ENCODE data around the gene WDR89. TPM values are rescaled to one million over a fixed set of nuclear protein-coding genes. Genes with fewer than 3 reads are reported as not detected.
A peak's percentile ranks its signal among the peaks of the same experiment; 100 is the strongest.

Gene WDR89
- total and polyA plus RNA-seq, 9 of the 15 experiments (the other 6 are each of a cell fraction or from before 2014, with no cell fraction given): 9.3 to 25.6 (median 16.2) TPM

DNA sequence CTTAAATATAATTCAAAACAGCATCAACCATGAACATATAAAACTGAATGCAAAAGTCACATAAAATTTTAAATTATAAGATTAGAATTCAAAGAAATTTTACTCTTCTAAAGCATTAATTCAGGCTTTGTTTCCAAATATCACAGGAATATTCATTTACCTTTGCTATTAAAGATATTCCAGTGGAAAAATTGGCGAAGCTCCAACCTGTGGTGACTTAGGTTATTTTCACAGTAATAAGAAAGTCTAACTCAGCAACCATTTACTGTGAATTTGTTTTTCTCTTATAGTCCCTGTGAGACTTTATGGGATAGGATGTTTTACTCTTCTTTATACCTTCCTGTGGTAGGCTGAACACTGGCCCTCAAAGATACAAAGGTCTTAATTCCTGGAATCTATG is 3.2 kb downstream of the WDR89 start:
- no TSS peak for BruUV-seq (replicated peaks)
- H3K27ac ChIP-seq (ENCODE audit: extremely low read depth, low read depth, low read length): peak overlapping the region; percentile 15; the same call in 1 of the 3 replicates
- 85% methylated on average over 1 of the region's 1 CpG for WGBS (ENCODE audit: insufficient coverage, low coverage, missing lambda C conversion rate)
- POLR2A ChIA-PET: no interaction called here
- ATAC-seq (no peak), DNase-seq (ENCODE audit: extremely low read depth in 1 of 4, low spot score in 3 of 4) (peak in 1 of 4 experiments; percentile 12), FAIRE-seq (no peak)
- TF ChIP-seq NFE2 (IDR thresholded peaks at IDR 0.05; ENCODE audit: low read depth): 0 out of 2 replicates have a peak, but pooled peaks have one; percentile 4
- TF ChIP-seq, protein P1, sequence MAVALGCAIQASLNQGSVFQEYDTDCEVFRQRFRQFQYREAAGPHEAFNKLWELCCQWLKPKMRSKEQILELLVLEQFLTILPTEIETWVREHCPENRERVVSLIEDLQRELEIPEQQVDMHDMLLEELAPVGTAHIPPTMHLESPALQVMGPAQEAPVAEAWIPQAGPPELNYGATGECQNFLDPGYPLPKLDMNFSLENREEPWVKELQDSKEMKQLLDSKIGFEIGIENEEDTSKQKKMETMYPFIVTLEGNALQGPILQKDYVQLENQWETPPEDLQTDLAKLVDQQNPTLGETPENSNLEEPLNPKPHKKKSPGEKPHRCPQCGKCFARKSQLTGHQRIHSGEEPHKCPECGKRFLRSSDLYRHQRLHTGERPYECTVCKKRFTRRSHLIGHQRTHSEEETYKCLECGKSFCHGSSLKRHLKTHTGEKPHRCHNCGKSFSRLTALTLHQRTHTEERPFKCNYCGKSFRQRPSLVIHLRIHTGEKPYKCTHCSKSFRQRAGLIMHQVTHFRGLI (CRISPR knock-in tag; IDR thresholded peaks at IDR 0.05): no peak
- TF ChIP-seq C11orf30 (IDR thresholded peaks at IDR 0.05; ENCODE audit: low read depth): peak; percentile 40; the same call in 1 of the 2 replicates
- peak; percentile 60 for TF ChIP-seq NFIC (IDR thresholded peaks at IDR 0.05)
- TF ChIP-seq, protein P2, sequence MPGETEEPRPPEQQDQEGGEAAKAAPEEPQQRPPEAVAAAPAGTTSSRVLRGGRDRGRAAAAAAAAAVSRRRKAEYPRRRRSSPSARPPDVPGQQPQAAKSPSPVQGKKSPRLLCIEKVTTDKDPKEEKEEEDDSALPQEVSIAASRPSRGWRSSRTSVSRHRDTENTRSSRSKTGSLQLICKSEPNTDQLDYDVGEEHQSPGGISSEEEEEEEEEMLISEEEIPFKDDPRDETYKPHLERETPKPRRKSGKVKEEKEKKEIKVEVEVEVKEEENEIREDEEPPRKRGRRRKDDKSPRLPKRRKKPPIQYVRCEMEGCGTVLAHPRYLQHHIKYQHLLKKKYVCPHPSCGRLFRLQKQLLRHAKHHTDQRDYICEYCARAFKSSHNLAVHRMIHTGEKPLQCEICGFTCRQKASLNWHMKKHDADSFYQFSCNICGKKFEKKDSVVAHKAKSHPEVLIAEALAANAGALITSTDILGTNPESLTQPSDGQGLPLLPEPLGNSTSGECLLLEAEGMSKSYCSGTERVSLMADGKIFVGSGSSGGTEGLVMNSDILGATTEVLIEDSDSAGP (CRISPR knock-in tag; IDR thresholded peaks at IDR 0.05): no peak
- H3K4me2 ChIP-seq (ENCODE audit: insufficient read depth, low read length): peak overlapping the region; percentile 75
- no peaks in the 10 kb centered on the region for H3K27me3 ChIP-seq (ENCODE audit: control insufficient read depth in 2 of 2, insufficient read depth in 2 of 2, low read length in 2 of 2)
- peaks cover 0 to 7% of the 10 kb centered on the region in 2 experiments; a peak in 4 of 5 replicates for H3K4me1 ChIP-seq (replicated peaks in 1 of 2; ENCODE audit: control insufficient read depth in 2 of 2, insufficient read depth in 2 of 2, low read length in 2 of 2)
- H3K9ac ChIP-seq (ENCODE audit: insufficient read depth in 1 of 2, low read depth in 2 of 2, low read length in 2 of 2): no peak overlapping the region
- H3K4me3 ChIP-seq: no peak overlapping the region
- peaks cover 9% of the 10 kb centered on the region for H3K36me3 ChIP-seq (ENCODE audit: control insufficient read depth, insufficient read depth, low read length)
- CTCF ChIA-PET (ENCODE audit: low intra/inter-chr PET ratio): no interaction called here
- in situ Hi-C loops (cut with MboI): no loop called here
- H3K79me2 ChIP-seq (ENCODE audit: control insufficient read depth, insufficient read depth, low read length): peaks cover 84% of the 10 kb centered on the region
- H2AFZ ChIP-seq (ENCODE audit: low read depth, low read length): no peak overlapping the region
- H3K9me1 ChIP-seq (ENCODE audit: control insufficient read depth, insufficient read depth, low read length): no peaks in the 10 kb centered on the region
- H4K20me1 ChIP-seq (replicated peaks; ENCODE audit: control insufficient read depth, insufficient read depth, low read length): no peaks in the 10 kb centered on the region
- H3K9me3 ChIP-seq (replicated peaks; ENCODE audit: control insufficient read depth, insufficient read depth, low read depth, low read length): no peaks in the 10 kb centered on the region
- intact Hi-C loops (cut with micrococcal nuclease): loop anchor here (10.0 kb wide), 1 partner anchor 136 kb away; no protein-coding TSS in a partner anchor
